A673 (cell line): ENCODE results near the gene LMO1. TPM values are rescaled to one million over a fixed set of nuclear protein-coding genes. Genes with fewer than 3 reads are reported as not detected.

Experiments
- BruUV-seq: library from RNA; stranded (reverse); fragments of 400-500 nt; replicated peaks from 2 replicates; lab custom pipeline; 2021; lab: Mats Ljungman, UMichigan
- CTCF ChIA-PET: fragments of 300-600 bp; sonication (Branson Sonifier 250); formaldehyde crosslinking; loops from one replicate; lab custom pipeline; 2022; ENCODE audit warnings: antibody characterized with exemption; lab: Charles Lee
- POLR2A ChIA-PET: fragments of 300-600 bp; sonication (Branson Sonifier 250); formaldehyde crosslinking; loops from one replicate; lab custom pipeline; 2022; ENCODE audit warnings: antibody characterized with exemption; ENCODE audit not compliant: low non-redundant PET; lab: Charles Lee
- DNase-seq: peaks from one replicate; pipeline ENCODE4 v3.0.0-alpha.2; 2015; ENCODE audit warnings: low spot score
- H3K27ac ChIP-seq: fragments of 200-600 bp; sonication (generic); 2 replicates; pipeline ENCODE4 v1.5.1; 2016; ENCODE audit warnings: mixed run types, low read depth, mild to moderate bottlenecking, mixed read lengths, antibody characterized with exemption, low read length; ENCODE audit not compliant: poor library complexity, severe bottlenecking
- H3K27me3 ChIP-seq: fragments of 200-600 bp; sonication (generic); replicated peaks from 2 replicates; pipeline ENCODE4 v1.6.1; 2017; ENCODE audit warnings: mixed run types, low read depth, mild to moderate bottlenecking, mixed read lengths, antibody characterized with exemption, low read length; ENCODE audit not compliant: insufficient read depth, poor library complexity
- H3K36me3 ChIP-seq: fragments of 200-600 bp; sonication (generic); 2 replicates; pipeline ENCODE4 v1.6.1; 2016; ENCODE audit warnings: mixed run types, mild to moderate bottlenecking, mixed read lengths, antibody characterized with exemption, low read length; ENCODE audit not compliant: insufficient read depth, poor library complexity, severe bottlenecking
- H3K4me1 ChIP-seq: fragments of 200-600 bp; sonication (generic); 2 replicates; pipeline ENCODE4 v1.6.1; 2017; ENCODE audit warnings: mixed run types, mild to moderate bottlenecking, mixed read lengths, antibody characterized with exemption, low read length; ENCODE audit not compliant: insufficient read depth, poor library complexity, severe bottlenecking
- H3K4me3 ChIP-seq: fragments of 200-600 bp; sonication (generic); 2 replicates; pipeline ENCODE4 v1.5.1; 2016; ENCODE audit warnings: low read depth, mixed run types, mild to moderate bottlenecking, mixed read lengths, low read length; ENCODE audit not compliant: poor library complexity, severe bottlenecking
- H3K9me3 ChIP-seq: fragments of 200-600 bp; sonication (generic); 2 replicates; pipeline ENCODE4 v1.6.1; 2016; ENCODE audit warnings: mixed run types, low read depth, mild to moderate bottlenecking, mixed read lengths, antibody characterized with exemption, low read length; ENCODE audit not compliant: poor library complexity, severe bottlenecking
- CTCF ChIP-seq: fragments of 300-800, 200-600 bp; sonication (generic); conservative IDR thresholded peaks from 2 replicates; pipeline ENCODE4 v1.5.1; 2017; ENCODE audit warnings: low read depth, mild to moderate bottlenecking, antibody characterized with exemption, low read length, moderate library complexity, mixed read lengths
- EZH2 ChIP-seq: fragments of 200-600 bp; sonication (generic); IDR thresholded peaks from 2 replicates; pipeline ENCODE4 v1.6.1; 2017; ENCODE audit warnings: borderline replicate concordance, low read depth, mild to moderate bottlenecking, mixed read lengths, antibody characterized with exemption, low read length; ENCODE audit not compliant: poor library complexity, severe bottlenecking
- intact Hi-C: fragments of 100-400 bp; cut with micrococcal nuclease; formaldehyde crosslinking; loops from one replicate; pipeline ENCODE4 v1.10.0; 2022; ENCODE audit not compliant: unreplicated experiment
- total RNA-seq: library from RNA; stranded (reverse); gene quantifications from 2 replicates; pipeline ENCODE4 v1.2.3, GENCODE V29; 2021

The LMO1 gene
- total RNA-seq, 1 experiment from 2014 or later: not detected

DNA sequence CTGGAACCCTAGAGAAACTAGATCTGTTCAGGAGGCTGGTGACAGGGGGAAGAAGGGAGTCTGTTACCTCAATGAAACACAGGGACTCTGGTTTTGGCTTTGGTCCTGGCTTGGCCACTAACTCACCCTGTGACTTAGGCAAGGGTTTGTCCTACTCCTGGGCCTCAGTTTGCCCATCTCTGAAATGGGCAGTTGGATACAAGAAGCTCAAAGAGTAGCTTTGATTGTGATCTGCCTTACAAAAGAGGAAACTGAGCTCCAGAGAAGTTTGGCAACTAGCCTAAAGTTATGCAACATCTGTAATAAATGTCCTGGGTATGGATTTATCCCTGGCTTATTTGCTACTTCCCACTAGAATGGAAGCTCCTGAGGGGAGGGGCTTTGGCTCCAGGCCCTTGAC is 24.0 kb upstream of the LMO1 start:
- H3K4me3 ChIP-seq: no peak overlapping the region
- TF ChIP-seq CTCF (no peak), EZH2 (no peak)
- no peak overlapping the region for H3K27ac ChIP-seq
- H3K27me3 ChIP-seq: peaks cover 73% of the 10 kb centered on the region
- H3K36me3 ChIP-seq: no peaks in the 10 kb centered on the region
- intact Hi-C loops: no loop called here
- no peak for DNase-seq
- H3K9me3 ChIP-seq: no peaks in the 10 kb centered on the region
- H3K4me1 ChIP-seq: peaks cover 7% of the 10 kb centered on the region
- CTCF ChIA-PET: no interaction called here
- POLR2A ChIA-PET: no interaction called here
- no TSS peak for BruUV-seq

DNA sequence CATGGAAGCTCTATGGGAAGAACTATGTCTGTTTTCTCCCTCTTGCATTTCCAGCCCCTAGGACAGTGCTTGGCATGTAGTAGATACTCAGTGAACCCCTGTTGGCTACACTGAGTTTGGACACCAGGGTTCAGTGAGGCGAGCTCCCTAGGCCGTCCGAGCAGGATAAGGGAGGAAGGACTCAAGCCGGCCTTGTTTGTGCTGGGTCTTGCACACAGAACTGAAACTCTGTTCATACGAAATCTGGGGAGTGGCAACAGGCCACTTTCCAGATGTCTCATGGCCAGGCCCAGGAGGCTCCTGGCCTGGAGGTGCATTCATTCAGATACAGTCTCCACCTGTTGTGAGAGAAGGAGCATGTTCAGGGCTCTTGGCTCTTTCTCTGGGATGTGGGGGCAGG is 23.6 kb upstream of the LMO1 start:
- Histone ChIP-seq H3K27me3 (peaks cover 76% of the 10 kb centered on the region), H3K9me3 (no peaks in the 10 kb centered on the region), H3K4me3 (no peak overlapping the region), H3K4me1 (peaks cover 8% of the 10 kb centered on the region), H3K27ac (no peak overlapping the region), H3K36me3 (no peaks in the 10 kb centered on the region)
- DNase-seq: no peak
- no peak for TF ChIP-seq CTCF
- no peak for TF ChIP-seq EZH2
- BruUV-seq: no TSS peak
- POLR2A ChIA-PET: no interaction called here
- CTCF ChIA-PET: no interaction called here
- intact Hi-C loops: no loop called here

DNA sequence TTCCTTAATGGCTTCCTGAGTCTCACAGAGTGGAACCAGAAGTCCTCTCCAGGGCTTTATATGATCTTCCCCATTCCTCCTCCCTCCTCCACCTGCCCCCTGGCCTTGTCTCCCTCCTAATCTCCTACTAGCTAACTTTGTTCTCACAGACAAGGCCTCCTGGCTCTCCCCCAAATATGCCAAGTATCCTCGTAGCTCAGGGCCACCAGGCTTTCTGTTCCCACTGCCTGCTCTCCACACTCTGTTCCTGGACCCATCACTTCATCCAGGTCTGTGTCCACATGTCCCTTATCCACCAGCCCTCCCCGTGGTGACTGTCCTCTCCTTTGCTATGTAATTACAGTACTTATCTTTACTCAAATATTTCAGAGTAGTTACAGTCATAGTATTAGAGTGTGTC is 23.2 kb upstream of the LMO1 start:
- no peak for TF ChIP-seq CTCF
- TF ChIP-seq EZH2: no peak
- ChIA-PET POLR2A (no interaction called here), CTCF (no interaction called here)
- no peak overlapping the region for H3K4me3 ChIP-seq
- no peaks in the 10 kb centered on the region for H3K9me3 ChIP-seq
- H3K36me3 ChIP-seq: no peaks in the 10 kb centered on the region
- H3K4me1 ChIP-seq: peaks cover 8% of the 10 kb centered on the region
- H3K27me3 ChIP-seq: peaks cover 76% of the 10 kb centered on the region
- no peak overlapping the region for H3K27ac ChIP-seq
- intact Hi-C loops: no loop called here
- no peak for DNase-seq
- no TSS peak for BruUV-seq
